C4-2B (cell line): ENCODE results near the gene GRAP2.

Experiments
- ZFX ChIP-seq: fragments of 450-650 bp; IDR thresholded peaks from 2 replicates; pipeline ENCODE4 v1.6.1; 2017
- TF ChIP-seq, protein P1 (sequence below): fragments of 450-650 bp; conservative IDR thresholded peaks from 2 replicates; pipeline ENCODE4 v1.5.1; 2017; ENCODE audit warnings: mild to moderate bottlenecking

DNA sequence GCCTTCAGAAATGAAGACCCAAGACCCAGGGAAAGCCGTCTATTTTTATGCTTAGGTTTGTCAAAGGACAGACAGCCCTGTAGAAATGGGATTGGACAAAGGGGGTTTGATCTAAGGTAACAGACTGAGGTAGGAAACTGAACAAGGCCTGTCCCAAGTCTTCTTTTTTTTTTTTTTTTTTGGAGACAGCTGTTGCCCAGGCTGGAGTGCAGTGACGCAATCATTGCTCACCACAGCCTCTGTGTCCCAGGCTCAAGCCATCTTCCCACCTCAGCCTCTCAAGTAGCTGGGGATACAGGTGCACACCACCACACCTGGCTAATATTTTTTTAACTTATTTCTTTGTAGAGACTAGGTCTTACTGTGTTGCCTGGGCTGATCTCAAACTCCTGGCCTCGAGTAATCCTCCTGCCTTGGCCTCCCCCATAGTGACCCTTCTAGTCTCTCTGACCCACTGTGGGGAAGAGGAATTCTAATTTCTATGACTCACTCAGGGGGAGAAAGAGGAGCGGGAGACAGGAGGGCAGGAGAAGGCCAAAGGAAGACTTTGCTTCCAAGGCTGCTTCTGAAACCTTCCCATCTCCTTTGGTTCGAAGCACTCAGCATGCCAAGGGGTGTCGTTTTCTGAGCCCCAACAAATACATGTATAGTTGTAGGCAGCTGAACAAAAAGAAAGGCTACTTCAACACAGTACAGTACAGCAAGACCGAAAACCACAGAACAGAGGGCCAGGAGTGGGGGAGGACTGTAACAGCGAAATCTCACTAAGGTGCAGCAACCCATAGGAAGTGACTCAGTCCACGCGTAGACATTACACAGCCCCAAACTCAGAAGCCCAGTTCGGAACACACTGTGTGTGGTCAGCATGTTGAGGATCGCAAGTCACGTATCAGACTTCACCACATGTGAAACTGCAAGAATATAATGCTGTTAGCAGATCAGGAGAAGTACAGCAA, 60.2 kb downstream of the GRAP2 start:
- TF ChIP-seq, protein P1, sequence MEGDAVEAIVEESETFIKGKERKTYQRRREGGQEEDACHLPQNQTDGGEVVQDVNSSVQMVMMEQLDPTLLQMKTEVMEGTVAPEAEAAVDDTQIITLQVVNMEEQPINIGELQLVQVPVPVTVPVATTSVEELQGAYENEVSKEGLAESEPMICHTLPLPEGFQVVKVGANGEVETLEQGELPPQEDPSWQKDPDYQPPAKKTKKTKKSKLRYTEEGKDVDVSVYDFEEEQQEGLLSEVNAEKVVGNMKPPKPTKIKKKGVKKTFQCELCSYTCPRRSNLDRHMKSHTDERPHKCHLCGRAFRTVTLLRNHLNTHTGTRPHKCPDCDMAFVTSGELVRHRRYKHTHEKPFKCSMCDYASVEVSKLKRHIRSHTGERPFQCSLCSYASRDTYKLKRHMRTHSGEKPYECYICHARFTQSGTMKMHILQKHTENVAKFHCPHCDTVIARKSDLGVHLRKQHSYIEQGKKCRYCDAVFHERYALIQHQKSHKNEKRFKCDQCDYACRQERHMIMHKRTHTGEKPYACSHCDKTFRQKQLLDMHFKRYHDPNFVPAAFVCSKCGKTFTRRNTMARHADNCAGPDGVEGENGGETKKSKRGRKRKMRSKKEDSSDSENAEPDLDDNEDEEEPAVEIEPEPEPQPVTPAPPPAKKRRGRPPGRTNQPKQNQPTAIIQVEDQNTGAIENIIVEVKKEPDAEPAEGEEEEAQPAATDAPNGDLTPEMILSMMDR: no peak
- no peak for TF ChIP-seq ZFX
